ENCODE data around the gene TOX3.

TOX3 gene

GRCh38 chr16:52446080-52446479 lies 100.9 kb downstream of the TOX3 start:
- peak; percentile 46 for DNase-seq

DNA sequence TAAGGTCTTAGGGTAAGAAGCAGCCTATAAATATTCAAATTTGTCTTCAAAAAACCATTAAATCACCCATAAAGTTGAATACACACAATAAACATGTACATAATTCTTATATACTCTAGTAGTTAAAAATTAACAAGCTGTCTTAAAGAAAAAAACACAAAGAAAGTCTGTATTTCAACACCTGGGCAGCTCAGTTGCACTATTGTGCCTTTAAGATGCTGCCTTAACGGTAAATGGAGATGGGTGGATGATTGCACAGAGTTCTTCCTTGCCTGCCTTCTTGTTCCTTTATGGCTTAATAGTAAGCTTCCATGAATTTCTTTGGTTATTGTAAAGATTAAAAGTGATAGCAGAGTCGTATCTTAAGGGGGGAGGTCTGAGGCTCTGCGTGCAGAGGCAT lies 105.1 kb downstream of the TOX3 start:
- no peak for DNase-seq

DNA sequence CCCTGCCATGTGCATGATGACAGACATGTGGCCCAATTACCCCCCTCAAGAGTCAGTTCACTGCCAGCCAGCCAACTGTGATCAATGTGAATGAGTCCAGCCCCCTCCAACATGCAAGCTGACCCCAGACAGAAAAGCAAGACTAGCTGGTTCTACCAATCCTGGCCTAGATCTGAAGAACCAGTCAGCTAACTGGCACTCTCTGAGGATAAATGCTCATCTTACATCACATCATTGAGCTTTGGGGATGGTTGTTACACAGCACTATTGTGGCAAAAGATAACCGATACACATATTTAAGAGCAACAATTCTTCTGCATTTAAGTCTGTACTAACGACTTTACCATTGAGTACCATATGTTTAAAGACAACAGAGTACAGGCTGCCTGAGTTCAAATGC lies 106.7 kb downstream of the TOX3 start:
- no peak for DNase-seq

- DNase-seq = no peak
Measured at GRCh38 chr16:52439750-52440149, 107.2 kb downstream of the TOX3 start.

DNA sequence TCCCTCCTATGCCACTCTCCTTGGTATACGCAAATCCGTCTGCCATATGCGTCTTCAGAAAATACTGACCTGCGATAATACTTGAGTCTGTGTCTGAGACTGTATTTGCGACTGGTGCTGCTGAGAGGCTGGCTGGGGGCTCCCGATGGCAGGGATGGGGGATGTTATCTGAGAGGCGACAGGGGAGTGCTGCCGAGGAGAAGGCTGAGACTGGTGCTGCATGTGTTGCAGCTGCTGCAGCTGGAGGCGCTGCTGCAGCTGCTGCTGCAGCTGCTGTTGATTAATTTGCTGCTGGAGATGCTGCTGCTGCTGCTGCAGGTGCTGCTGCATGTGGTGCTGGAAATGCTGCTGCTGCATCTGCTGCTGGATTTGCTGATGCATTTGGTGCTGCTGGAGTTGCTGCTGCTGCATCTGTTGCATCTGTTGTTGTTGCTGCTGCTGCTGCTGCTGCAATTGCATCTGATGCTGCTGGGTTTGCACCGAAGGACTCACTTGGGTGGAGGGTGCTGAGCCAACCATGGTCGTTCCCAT lies 107.7 kb downstream of the TOX3 start:
- DNase-seq = peak; percentile 38

- DNase-seq = no peak
Measured at GRCh38 chr16:52437277-52437670, 109.7 kb downstream of the TOX3 start.

DNA sequence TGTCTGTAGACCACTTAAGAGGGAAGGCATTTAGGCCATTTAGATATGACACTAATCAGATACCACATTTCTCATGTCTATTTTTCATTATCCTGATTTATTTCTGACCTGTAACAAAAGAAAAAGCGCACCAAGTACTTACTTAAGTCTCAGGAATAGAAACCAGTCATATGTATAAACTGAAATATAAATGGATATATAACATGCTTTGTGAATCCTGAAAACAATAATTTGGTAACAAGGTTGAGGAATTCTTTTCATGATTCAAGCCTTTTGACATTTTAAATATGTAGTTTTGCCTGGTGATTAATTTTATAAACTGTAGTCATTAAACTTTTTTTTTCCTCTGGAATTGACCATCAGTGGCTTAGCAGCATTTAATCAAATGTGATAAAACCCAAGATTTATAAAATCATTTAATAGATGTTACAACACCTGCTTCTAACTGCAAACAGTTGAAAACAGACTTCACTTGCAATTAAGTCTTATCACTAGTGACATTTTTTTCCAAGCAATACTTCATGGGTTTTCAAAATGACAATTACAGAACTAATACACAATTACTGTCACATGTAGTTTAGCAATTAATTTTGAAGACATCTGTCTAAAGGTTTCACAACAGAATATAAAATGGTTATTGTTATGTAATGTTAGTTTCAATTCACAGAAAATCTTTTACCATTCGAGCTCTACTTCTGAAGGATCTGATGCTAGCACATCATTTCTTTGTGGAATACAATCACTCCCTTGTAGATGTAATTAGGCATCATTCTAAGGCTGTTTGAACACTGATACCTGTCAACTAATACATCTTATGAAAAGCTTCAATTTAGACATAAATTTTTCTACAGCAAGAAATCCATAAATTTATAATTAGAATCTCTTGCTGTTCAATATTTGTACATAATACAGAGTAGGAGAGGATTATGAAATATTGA lies 110.3 kb downstream of the TOX3 start:
- DNase-seq = peak; percentile 36

DNA sequence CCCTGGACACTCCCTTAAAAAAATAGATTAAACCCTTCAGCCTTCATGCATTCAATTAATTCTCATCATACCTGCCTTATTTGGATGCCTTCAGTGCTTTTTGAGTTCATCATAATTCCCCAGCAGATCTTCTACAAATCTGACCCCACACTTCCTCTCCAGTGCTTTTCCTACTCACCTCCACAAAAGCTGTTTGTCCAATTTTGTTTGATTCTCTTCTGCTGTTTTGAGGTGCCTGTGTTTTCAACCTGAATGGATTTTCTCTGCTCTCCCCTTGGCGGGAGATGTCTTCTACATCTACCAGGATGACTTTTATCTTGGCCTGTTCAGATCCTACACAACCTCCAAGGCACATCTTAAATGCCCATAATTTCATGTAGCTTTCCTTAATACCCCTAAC lies 112.7 kb downstream of the TOX3 start:
- DNase-seq = no peak

DNA sequence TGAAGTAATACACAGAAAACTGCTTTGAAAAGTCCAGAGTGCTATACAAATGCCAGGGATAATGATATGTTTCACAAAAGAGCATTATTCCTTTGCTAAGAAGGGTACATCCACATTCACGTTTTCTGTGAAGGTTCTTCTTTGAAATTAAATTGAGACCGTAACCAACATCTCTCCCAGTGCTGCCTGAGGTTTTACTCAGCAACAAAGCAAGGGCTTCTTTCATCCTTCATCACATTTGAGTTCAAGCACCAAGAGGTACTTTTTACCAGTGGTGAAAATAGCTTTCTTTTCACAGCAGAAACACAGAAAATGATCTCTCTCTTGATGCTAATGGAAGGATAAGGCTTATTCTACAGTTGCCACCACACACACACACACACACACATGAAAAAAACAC lies 113.3 kb downstream of the TOX3 start:
- no peak for DNase-seq

- DNase-seq = no peak
Measured at GRCh38 chr16:52424591-52424990, 122.4 kb downstream of the TOX3 start.

- DNase-seq = no peak
Measured at GRCh38 chr16:52422307-52422706, 124.6 kb downstream of the TOX3 start.

DNA sequence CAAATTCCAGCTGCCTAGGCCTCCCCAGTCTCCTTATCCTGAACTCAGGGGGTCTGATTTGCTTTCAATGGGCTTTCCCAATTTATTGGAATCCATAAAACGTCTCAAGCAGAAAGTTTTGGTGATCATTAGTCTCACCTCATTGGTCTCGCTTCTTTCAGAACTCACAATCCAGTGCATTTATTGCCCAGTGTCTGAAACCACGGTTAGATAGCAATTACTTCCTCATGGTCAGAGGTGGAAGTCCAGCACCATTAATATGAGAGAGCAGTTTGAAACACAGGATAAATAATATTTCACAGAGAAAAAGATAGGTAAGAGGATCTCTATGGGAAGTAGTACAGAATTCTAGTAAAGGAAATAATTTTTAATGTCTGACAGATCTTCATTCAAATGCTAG lies 128.7 kb downstream of the TOX3 start:
- no peak for DNase-seq

- no peak for DNase-seq
Measured at GRCh38 chr16:52416888-52417287, 130.1 kb downstream of the TOX3 start.

GRCh38 chr16:52411011-52411410 lies 135.9 kb downstream of the TOX3 start:
- DNase-seq = no peak

DNA sequence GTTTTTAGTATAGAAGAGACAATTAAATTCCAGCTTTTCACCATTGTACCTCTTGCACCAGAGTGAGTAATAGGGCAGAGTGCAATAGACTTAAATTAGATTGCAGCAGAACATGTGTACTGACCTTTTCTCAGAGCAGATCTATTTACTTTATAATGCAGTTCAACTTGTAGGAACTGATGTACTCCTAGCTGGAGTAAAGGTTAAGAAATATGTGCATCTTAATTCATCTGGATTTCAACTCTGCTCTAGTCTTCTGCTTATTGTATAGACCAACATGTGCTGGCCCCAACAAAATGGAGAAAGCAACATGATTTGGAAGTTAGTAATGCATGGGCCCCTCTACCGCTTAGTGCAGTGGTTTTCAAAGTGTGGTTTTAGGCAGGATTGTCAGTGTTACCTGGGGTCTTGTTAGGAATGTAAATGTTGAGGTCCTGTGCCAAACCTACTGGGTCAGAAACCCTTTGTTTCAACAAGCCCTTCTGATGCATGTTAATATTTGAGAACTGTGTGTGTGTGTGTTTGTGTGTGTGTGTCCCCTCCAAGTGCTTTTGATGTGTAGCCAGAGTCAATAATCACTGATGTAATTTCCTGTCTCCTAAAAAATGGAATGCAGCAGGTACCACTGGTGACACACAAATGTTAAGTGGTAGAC lies 138.6 kb downstream of the TOX3 start:
- DNase-seq = peak; percentile 86

DNA sequence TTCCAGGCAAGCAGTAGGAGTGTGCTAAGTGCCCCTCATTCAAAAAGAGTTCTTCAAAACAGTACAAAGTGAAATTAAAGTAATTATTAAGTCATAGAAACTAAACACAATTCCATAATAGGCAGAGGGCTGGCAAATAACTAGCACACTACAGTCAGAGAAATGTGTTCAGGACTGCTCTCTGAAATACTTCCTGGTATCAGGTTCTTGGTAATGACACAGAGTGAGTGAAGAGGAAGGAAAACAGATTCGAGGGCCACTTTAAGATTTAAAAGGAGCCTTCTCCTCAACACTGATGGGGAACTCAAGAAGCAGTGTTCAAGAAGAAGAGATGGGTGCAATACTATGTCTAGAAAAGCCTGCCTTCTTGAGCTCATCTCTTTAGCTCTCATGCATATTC lies 139.2 kb downstream of the TOX3 start:
- DNase-seq = peak; percentile 83

- DNase-seq = peak; percentile 13
Measured at GRCh38 chr16:52405441-52405840, 141.5 kb downstream of the TOX3 start.

- peak; percentile 51 for DNase-seq
Measured at GRCh38 chr16:52404546-52404945, 142.4 kb downstream of the TOX3 start.

DNA sequence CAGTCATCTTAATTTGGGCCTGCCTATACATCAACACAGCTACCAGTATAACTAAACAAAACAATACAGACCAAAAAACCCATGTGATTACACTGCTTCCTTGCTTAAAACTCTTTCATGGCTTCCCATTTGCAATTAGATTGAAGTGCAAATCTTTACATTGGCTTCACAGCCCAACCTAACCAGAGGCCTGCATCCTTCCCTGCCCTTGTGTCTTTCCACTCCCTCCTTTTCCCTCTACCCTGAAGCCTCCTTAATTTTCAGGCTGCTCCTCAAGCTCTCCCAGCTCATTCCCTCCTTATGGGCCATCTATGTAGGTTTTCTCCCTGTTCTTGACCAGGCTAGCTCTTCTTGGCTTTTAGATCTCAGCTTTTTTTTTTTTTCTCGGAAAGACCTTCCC lies 147.8 kb downstream of the TOX3 start:
- no peak for DNase-seq

- peak; percentile 74 for DNase-seq
Measured at GRCh38 chr16:52398491-52398960, 148.4 kb downstream of the TOX3 start.

GRCh38 chr16:52398021-52398420 lies 148.9 kb downstream of the TOX3 start:
- DNase-seq = no peak

DNA sequence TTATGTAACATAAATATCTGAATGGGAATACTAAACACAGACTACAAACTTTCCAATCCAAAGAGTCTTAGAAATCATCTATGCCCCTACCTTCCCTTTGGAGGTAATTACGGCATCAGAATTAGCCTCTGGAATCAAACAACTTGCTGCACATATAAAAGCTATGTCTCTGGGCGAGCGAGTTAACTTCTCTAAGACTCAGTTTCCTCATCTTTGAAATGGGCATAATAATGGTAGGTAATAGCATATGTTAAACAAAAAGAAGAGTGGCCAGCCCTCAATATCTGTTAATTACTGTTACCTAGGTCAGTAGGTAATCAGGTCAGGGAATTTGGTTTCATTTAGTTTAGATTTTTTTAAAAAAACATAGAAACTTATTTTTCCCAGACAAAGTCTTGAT lies 153.5 kb downstream of the TOX3 start:
- no peak for DNase-seq

DNA sequence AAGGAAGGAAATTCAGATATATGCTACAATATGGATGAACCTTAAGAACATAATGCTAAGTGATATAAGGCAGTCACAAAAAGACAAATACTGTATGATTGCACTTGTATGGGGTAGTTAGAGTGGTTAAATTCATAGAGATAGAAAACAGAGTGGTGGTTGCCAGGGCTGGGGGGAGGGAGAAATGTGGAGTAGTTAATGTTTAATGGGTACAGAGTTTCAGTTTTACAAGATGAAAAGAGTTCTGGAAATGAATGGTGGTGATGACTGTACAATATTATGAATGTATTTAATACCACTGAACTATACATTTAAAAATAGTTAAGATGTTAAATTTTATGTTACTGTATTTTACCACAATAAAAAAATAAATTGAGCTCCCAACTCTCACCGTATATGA lies 157.9 kb downstream of the TOX3 start:
- DNase-seq = peak; percentile 84

Measured in DMS53 (cell line).